ENCODE measurements around the gene PRMT3.
"Not testable (repeated sequence)": the region's sequence is repeated elsewhere in the genome, so short reads cannot be mapped to it uniquely, and the experiment has no call there.

PRMT3 gene

GRCh38 chr11:20385996-20386395 is 1.5 kb upstream of the PRMT3 start:
- not testable (repeated sequence) for H3K36me3 ChIP-seq (ENCODE audit: insufficient read depth, low read length); H3K9ac ChIP-seq (ENCODE audit: low read depth, low read length); H3K27me3 ChIP-seq (ENCODE audit: control insufficient read depth, insufficient read depth, low read length); H3K4me2 ChIP-seq (ENCODE audit: low read length); H3K9me3 ChIP-seq (replicated peaks; ENCODE audit: low read length); H3K4me3 ChIP-seq (ENCODE audit: low read length)
- H3K4me1 ChIP-seq (ENCODE audit: control insufficient read depth, insufficient read depth, low read length) = peaks cover 12% of the 10 kb centered on the region

DNA sequence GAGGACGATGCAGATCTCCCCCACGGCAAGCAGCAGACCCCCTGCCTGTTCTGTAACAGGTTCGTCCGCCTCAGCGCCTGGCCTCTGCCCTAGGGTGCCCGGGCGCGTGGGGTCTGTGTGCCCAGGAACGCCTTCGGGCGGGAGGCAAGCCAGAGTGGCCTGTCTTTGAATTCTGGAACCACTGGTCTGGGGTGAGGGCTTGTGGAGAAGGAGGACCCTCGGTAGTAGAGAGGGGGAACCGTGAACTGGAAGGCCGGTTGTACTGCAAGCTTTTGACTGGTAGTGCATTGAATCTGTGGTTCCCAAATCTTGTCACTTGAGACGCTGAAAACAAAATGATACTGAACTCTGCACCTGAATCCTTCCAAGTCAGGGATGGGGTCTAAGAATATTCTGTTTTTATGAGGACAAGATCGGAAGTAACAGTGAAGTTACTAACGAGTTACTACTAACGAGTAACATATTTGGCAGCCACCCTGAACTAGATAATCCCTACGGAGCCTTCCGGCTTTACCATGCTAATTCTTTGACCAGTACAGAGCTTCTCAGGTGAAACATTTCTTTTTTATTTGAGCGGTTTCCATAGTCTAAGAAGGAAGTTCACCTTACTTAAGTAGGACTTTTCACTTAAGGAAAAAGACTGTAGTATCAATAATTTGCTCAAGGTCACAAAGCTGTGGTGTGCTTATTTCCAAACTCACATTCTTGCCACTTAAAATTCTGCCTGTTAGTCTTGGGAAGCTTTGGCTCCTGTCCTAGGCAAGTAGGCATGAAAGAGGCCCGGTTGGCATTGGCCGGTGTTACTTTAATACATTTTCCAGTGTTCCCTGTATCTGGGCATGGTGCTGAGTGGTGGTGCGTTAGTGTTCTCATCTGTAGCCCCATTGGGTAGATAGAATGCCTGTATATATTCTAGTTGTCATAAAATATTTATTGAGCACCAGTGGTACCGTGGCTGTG is 860 bp downstream of the PRMT3 start:
- H3K27me3 ChIP-seq (ENCODE audit: control insufficient read depth, insufficient read depth, low read length) = no peaks in the 10 kb centered on the region
- H3K4me3 ChIP-seq (ENCODE audit: low read length) = peak overlapping the region; percentile 98
- H3K36me3 ChIP-seq (ENCODE audit: insufficient read depth, low read length) = peaks cover 13% of the 10 kb centered on the region
- peaks cover 12% of the 10 kb centered on the region for H3K4me1 ChIP-seq (ENCODE audit: control insufficient read depth, insufficient read depth, low read length)
- H3K9ac ChIP-seq (ENCODE audit: low read depth, low read length) = peak overlapping the region; percentile 94
- peak overlapping the region; percentile 99 for H3K4me2 ChIP-seq (ENCODE audit: low read length)
- no peaks in the 10 kb centered on the region for H3K9me3 ChIP-seq (replicated peaks; ENCODE audit: low read length)

DNA sequence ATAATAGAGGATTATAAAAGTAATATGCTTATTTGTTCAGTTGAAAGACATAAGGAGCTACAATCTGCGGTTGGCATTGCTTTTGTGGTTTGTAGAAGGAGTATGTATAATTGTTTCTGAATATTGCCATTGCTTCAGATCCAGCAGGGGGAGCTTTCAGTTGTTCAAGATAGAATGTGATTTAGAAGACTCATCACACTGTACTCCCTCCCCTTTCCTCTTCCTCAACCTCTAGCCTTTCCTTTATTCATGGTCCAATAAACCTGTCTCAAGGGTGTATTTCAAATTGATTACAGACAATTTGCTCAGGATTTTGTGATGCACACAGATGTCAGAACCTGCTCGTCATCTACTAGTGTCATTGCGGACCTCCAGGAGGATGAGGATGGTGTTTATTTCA is 9.8 kb downstream of the PRMT3 start:
- Histone ChIP-seq H3K9ac (ENCODE audit: low read depth, low read length) (no peak overlapping the region), H3K36me3 (ENCODE audit: insufficient read depth, low read length) (peaks cover 17% of the 10 kb centered on the region), H3K4me3 (ENCODE audit: low read length) (no peak overlapping the region), H3K27me3 (ENCODE audit: control insufficient read depth, insufficient read depth, low read length) (no peaks in the 10 kb centered on the region), H3K4me1 (ENCODE audit: control insufficient read depth, insufficient read depth, low read length) (no peaks in the 10 kb centered on the region), H3K4me2 (ENCODE audit: low read length) (no peak overlapping the region), H3K9me3 (replicated peaks; ENCODE audit: low read length) (no peaks in the 10 kb centered on the region)

- Histone ChIP-seq H3K4me2 (ENCODE audit: low read length) (no peak overlapping the region), H3K4me3 (ENCODE audit: low read length) (no peak overlapping the region), H3K27me3 (ENCODE audit: control insufficient read depth, insufficient read depth, low read length) (no peaks in the 10 kb centered on the region), H3K36me3 (ENCODE audit: insufficient read depth, low read length) (peaks cover 15% of the 10 kb centered on the region), H3K9ac (ENCODE audit: low read depth, low read length) (no peak overlapping the region), H3K9me3 (replicated peaks; ENCODE audit: low read length) (no peaks in the 10 kb centered on the region), H3K4me1 (ENCODE audit: control insufficient read depth, insufficient read depth, low read length) (no peaks in the 10 kb centered on the region)
Measured at GRCh38 chr11:20399498-20399897, 12.0 kb downstream of the PRMT3 start.

- no peak overlapping the region for H3K4me2 ChIP-seq (ENCODE audit: low read length)
- no peak overlapping the region for H3K9ac ChIP-seq (ENCODE audit: low read depth, low read length)
- H3K4me3 ChIP-seq (ENCODE audit: low read length) = no peak overlapping the region
- no peaks in the 10 kb centered on the region for H3K27me3 ChIP-seq (ENCODE audit: control insufficient read depth, insufficient read depth, low read length)
- no peaks in the 10 kb centered on the region for H3K4me1 ChIP-seq (ENCODE audit: control insufficient read depth, insufficient read depth, low read length)
- H3K9me3 ChIP-seq (replicated peaks; ENCODE audit: low read length) = no peaks in the 10 kb centered on the region
- H3K36me3 ChIP-seq (ENCODE audit: insufficient read depth, low read length) = peaks cover 22% of the 10 kb centered on the region
Measured at GRCh38 chr11:20403059-20403458, 15.5 kb downstream of the PRMT3 start.

DNA sequence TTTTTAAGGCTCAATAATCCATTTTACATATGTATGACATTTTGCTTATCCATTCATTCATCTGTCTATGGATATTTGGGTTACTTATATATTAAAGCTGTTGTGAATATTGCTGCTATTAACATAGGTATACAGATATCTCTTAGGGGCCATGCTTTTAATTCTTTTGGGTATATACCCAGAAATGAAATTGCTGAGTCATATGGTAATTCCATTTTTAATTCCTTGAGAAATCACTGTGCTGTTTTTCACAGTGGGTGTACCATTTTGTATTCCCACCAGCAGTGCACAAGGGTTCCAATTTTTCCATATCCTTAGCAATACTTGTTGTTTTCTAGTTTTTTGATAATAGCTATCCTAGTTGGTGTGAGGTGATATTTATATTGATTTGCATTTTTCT is 19.0 kb downstream of the PRMT3 start:
- no peak overlapping the region for H3K9ac ChIP-seq (ENCODE audit: low read depth, low read length)
- no peaks in the 10 kb centered on the region for H3K27me3 ChIP-seq (ENCODE audit: control insufficient read depth, insufficient read depth, low read length)
- no peaks in the 10 kb centered on the region for H3K9me3 ChIP-seq (replicated peaks; ENCODE audit: low read length)
- H3K36me3 ChIP-seq (ENCODE audit: insufficient read depth, low read length) = peaks cover 23% of the 10 kb centered on the region
- H3K4me1 ChIP-seq (ENCODE audit: control insufficient read depth, insufficient read depth, low read length) = no peaks in the 10 kb centered on the region
- no peak overlapping the region for H3K4me3 ChIP-seq (ENCODE audit: low read length)
- H3K4me2 ChIP-seq (ENCODE audit: low read length) = no peak overlapping the region

GRCh38 chr11:20407344-20407743 is 19.8 kb downstream of the PRMT3 start:
- H3K9ac ChIP-seq (ENCODE audit: low read depth, low read length) = no peak overlapping the region
- H3K9me3 ChIP-seq (replicated peaks; ENCODE audit: low read length) = no peaks in the 10 kb centered on the region
- no peak overlapping the region for H3K4me2 ChIP-seq (ENCODE audit: low read length)
- H3K36me3 ChIP-seq (ENCODE audit: insufficient read depth, low read length) = peaks cover 23% of the 10 kb centered on the region
- H3K27me3 ChIP-seq (ENCODE audit: control insufficient read depth, insufficient read depth, low read length) = no peaks in the 10 kb centered on the region
- H3K4me1 ChIP-seq (ENCODE audit: control insufficient read depth, insufficient read depth, low read length) = no peaks in the 10 kb centered on the region
- no peak overlapping the region for H3K4me3 ChIP-seq (ENCODE audit: low read length)

DNA sequence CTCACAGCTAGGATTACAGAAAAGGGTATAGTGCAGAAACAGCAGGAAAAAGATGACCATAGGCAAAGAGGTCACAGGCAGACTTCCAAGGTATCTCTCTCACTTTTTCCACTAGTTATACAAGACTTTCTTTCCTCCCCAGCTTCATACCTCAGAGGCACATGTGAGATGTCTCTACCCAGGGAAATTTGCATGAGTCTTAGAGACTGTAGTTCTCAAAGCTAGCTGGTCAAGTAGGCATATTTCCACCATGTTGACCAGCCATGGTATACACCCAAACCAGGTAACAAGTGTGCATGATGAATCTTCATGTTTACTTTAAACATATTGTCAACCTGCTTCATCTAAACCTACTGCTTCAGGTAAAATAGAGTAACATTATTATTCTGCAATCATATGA is 27.9 kb downstream of the PRMT3 start:
- H3K4me3 ChIP-seq (ENCODE audit: low read length) = no peak overlapping the region
- H3K4me2 ChIP-seq (ENCODE audit: low read length) = no peak overlapping the region
- H3K36me3 ChIP-seq (ENCODE audit: insufficient read depth, low read length) = peaks cover 17% of the 10 kb centered on the region
- no peaks in the 10 kb centered on the region for H3K9me3 ChIP-seq (replicated peaks; ENCODE audit: low read length)
- H3K9ac ChIP-seq (ENCODE audit: low read depth, low read length) = no peak overlapping the region
- no peaks in the 10 kb centered on the region for H3K27me3 ChIP-seq (ENCODE audit: control insufficient read depth, insufficient read depth, low read length)
- no peaks in the 10 kb centered on the region for H3K4me1 ChIP-seq (ENCODE audit: control insufficient read depth, insufficient read depth, low read length)

GRCh38 chr11:20417771-20418170 is 30.3 kb downstream of the PRMT3 start:
- H3K9me3 ChIP-seq (replicated peaks; ENCODE audit: low read length) = no peaks in the 10 kb centered on the region
- peaks cover 17% of the 10 kb centered on the region for H3K36me3 ChIP-seq (ENCODE audit: insufficient read depth, low read length)
- no peaks in the 10 kb centered on the region for H3K4me1 ChIP-seq (ENCODE audit: control insufficient read depth, insufficient read depth, low read length)
- H3K27me3 ChIP-seq (ENCODE audit: control insufficient read depth, insufficient read depth, low read length) = no peaks in the 10 kb centered on the region
- no peak overlapping the region for H3K4me2 ChIP-seq (ENCODE audit: low read length)
- no peak overlapping the region for H3K9ac ChIP-seq (ENCODE audit: low read depth, low read length)
- no peak overlapping the region for H3K4me3 ChIP-seq (ENCODE audit: low read length)

- Histone ChIP-seq H3K4me3 (ENCODE audit: low read length) (no peak overlapping the region), H3K4me2 (ENCODE audit: low read length) (no peak overlapping the region), H3K36me3 (ENCODE audit: insufficient read depth, low read length) (peaks cover 5% of the 10 kb centered on the region), H3K27me3 (ENCODE audit: control insufficient read depth, insufficient read depth, low read length) (no peaks in the 10 kb centered on the region), H3K9ac (ENCODE audit: low read depth, low read length) (no peak overlapping the region), H3K9me3 (replicated peaks; ENCODE audit: low read length) (no peaks in the 10 kb centered on the region), H3K4me1 (ENCODE audit: control insufficient read depth, insufficient read depth, low read length) (no peaks in the 10 kb centered on the region)
Measured at GRCh38 chr11:20421946-20422345, 34.4 kb downstream of the PRMT3 start.

GRCh38 chr11:20429216-20429615 is 41.7 kb downstream of the PRMT3 start:
- no peak overlapping the region for H3K4me2 ChIP-seq (ENCODE audit: low read length)
- H3K9ac ChIP-seq (ENCODE audit: low read depth, low read length) = no peak overlapping the region
- no peaks in the 10 kb centered on the region for H3K27me3 ChIP-seq (ENCODE audit: control insufficient read depth, insufficient read depth, low read length)
- H3K36me3 ChIP-seq (ENCODE audit: insufficient read depth, low read length) = peaks cover 5% of the 10 kb centered on the region
- no peaks in the 10 kb centered on the region for H3K9me3 ChIP-seq (replicated peaks; ENCODE audit: low read length)
- H3K4me1 ChIP-seq (ENCODE audit: control insufficient read depth, insufficient read depth, low read length) = no peaks in the 10 kb centered on the region
- H3K4me3 ChIP-seq (ENCODE audit: low read length) = no peak overlapping the region

GRCh38 chr11:20438637-20439036 is 51.1 kb downstream of the PRMT3 start:
- no peaks in the 10 kb centered on the region for H3K4me1 ChIP-seq (ENCODE audit: control insufficient read depth, insufficient read depth, low read length)
- no peak overlapping the region for H3K9ac ChIP-seq (ENCODE audit: low read depth, low read length)
- no peaks in the 10 kb centered on the region for H3K9me3 ChIP-seq (replicated peaks; ENCODE audit: low read length)
- H3K27me3 ChIP-seq (ENCODE audit: control insufficient read depth, insufficient read depth, low read length) = no peaks in the 10 kb centered on the region
- no peak overlapping the region for H3K4me2 ChIP-seq (ENCODE audit: low read length)
- no peaks in the 10 kb centered on the region for H3K36me3 ChIP-seq (ENCODE audit: insufficient read depth, low read length)
- no peak overlapping the region for H3K4me3 ChIP-seq (ENCODE audit: low read length)
